ENCODE results near the gene NRN1. TPM values are rescaled to one million over a fixed set of nuclear protein-coding genes. Genes with fewer than 3 reads are reported as not detected.
"Not testable (repeated sequence)": the region's sequence is repeated elsewhere in the genome, so short reads cannot be mapped to it uniquely, and the experiment has no call there.

The NRN1 gene
- total RNA-seq, result 6.4 TPM

DNA sequence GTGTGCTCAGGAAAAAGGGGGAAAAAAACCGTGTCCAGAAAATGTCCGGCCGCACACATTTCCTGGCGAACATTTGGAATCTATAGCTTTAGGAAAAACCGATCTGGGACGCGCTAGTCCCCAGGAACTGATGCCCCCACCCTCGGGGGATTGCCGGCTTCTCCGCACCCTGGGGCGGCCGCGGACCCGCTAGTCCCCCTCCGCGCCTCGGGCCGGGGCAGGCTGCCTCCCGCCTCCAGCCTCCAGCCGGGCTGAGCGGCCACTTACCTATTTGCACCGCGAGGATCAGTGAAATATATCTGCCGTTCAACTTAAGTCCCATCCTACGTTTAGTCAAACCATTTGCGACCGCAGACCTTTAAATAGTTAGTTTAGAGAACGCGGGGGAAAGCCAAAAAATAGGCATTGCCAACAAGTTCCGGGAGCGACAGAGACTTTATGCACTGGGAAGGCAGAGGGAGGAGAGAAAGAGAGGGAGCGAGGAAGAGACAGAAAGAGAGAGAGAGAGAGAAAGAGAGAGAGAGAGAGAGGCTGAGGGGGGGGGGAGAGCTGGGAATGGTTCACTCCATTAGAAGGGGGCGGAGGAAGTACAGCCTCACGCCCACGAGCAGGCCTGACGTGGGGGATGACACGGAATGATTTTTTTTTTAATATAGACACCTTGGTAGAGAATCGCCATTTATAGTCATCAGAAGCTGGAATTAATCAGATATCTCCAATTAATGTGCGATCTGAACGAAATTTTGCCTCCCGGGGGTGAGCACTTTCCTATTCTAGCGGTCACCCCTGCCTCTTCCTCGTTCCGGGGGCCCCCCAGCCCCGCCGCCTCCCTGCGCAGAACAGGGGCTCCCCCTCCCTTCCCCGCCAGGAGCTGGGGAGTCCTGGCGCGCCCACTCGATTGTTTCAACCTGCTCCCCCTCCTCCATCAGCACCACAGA is at the start of gene NRN1:
Gene NRN1 (minus strand): TSS at position 498 of the 938 bp plus-strand sequence. CDS start 176 bp downstream, at position 322.
- no peak for DNase-seq (ENCODE audit: low spot score)

DNA sequence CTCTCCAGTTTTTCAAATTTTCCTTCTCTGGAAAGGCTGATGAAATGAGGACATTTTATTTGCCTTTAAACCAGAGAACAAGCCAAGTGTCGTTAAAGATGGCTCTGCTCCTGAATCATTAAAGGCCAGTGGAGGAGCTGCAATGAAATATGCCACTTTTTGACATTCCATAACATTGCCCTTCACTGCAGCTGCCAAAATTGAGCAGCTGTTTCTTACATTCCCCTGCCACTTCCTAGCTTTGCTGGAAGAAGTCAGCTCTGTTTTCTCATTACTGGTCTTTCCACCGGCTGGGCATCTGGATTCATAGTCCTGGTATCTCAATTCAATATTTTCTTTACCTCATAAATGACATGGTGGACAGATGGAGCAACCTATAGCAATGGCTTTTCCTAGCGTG is 45.5 kb upstream of the NRN1 start:
- no peak for DNase-seq (ENCODE audit: low spot score)

- no peak for DNase-seq (ENCODE audit: low spot score)
Measured at GRCh38 chr6:6046716-6047115, 40.0 kb upstream of the NRN1 start.

DNA sequence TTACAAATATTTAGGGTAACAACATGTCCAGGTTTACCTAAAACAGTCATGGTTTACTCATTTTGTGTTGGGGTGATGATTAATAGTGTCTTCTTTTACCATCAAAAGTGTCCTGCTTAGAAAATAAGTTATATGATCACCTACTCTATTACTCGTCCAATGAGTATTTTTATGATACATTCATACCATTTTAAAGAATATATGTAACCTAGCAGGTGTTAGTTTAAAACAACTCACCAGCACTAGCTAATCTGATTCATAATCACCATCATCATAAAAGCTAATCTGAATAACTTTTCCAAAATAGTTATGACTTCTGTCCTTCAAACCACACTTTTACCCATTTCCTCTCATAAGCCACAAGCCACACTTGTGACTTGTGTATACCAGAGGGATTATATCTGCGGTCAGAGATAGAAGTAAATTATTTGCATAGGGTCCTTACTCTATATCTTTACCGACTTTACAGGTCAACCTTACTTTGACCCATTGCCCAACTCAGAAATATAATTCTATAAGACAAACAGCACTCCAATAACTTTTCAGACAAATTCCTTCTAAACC is 33.3 kb upstream of the NRN1 start:
- no peak for DNase-seq (ENCODE audit: low spot score)

GRCh38 chr6:6037179-6037578 is 30.5 kb upstream of the NRN1 start:
- no peak for DNase-seq (ENCODE audit: low spot score)

DNA sequence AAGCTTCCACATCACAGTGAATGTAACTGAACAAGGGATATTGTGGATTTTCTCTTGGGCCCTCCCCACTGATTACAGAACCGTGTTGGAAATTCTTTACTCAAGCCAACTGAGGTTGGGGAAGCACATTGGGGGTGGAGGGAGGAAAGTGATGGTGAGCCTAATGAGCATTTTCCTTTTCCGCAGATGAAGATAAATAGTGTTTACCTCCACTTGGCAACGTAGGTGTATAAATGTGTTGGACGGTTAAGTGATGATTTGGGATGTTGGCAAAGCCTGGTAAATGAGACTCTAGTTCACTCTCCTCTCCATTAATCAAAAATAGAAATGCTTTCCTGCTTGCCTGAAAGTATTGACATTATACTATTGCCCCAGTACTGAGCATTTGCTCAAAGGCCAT is 27.1 kb upstream of the NRN1 start:
- no peak for DNase-seq (ENCODE audit: low spot score)

DNA sequence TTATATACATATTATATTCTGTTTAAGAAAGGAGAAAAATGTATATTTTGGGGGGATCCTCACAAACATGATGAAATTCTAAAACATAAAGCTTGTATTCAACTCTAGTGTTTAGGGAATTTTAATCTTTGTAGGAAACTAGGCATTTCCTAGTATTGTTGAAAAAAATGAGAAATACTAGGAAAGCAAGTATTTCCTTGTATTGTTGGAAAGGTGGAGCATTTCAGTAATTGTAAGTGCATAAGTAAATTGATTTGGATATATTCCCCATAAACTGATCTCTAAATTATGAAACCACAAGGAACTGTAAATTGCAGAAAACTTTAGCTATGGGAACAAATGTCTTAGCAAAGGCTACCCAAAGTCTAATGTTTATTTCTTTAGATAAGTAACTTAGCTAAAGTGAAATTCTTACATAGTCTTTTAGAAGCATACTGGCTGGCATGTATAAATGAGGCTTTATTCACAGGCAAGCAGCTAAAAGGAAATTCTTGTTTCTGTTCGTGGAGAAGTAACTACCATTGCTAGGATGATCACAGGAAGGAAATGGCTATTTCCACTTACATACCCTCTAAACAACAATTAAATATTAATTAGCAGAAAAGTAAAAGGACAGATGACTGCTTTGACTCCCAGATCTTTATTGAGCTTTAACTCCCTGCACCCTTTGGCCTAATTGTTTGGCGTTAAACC is 19.9 kb upstream of the NRN1 start:
- no peak for DNase-seq (ENCODE audit: low spot score)

- DNase-seq (ENCODE audit: low spot score), result no peak
Measured at GRCh38 chr6:6025736-6026135, 19.0 kb upstream of the NRN1 start.

DNA sequence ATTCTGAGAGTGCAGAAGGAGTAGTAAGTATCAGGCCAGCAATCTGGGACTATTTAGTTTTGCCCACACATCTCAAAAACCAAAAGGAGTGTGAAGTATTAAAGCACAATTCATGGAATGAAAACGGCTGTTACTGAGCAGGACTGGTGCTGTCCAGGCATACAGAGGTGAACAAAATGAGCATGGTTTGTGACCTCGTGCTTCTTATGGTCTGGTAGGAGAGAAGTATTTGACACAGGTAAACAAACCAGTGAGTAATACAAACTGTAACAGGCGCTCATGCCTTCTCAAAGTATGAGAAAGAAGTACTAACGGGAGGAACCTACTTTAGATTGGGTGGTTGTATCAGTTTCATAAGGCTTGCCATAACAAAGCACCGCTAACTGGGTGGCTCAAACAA is 17.5 kb upstream of the NRN1 start:
- no peak for DNase-seq (ENCODE audit: low spot score)

DNA sequence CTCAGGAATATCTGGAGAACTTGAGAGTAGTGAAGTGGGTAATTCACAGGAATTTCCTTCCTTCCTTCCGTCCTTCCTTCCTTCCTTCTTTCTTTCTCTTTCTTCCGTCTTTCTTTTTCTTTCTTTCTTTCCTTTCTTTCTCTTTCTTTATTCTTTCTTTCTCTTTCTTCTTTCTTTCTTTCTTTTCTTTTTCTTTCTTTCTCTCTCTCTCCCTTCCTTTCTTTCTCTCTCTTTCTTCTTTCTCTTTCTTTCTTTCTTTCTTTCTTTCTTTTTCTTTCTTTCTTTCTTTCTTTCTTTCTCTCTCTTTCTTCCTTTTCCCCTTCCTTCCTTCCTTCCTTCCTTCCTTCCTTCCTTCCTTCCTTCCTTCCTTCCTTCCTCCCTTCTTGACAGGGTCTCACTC is 16.1 kb upstream of the NRN1 start:
- not testable (repeated sequence) for DNase-seq (ENCODE audit: low spot score)

- DNase-seq (ENCODE audit: low spot score), result peak; percentile 48
Measured at GRCh38 chr6:6008648-6009421, 2.1 kb upstream of the NRN1 start.

DNA sequence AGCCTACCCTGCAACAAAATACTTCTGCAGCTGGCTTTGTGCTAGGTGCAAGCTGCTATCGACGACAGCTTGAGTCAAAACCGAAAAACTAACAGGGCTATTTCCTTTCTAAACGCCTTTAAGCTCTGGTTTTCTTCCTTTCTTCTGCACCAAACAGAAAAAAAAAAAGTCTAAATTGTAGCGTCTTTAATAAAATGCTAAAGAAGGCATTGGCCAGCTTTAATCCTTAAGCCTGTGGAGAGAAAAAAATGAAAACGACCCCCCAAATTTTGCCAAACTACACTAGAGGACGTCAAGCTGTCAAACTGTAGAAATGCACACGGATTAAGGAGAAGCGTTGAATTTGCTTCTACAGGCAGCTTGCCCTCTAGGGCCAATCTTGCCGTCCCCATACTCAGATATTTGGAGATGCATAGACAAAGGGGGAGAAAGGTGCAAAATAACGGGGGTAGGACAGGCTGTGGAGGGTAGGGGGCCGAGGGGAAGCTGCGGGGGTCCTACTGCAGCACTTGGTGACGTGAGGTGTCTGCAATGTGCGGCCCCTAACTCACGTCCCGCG is 1.4 kb upstream of the NRN1 start:
- DNase-seq (ENCODE audit: low spot score), result no peak

- DNase-seq (ENCODE audit: low spot score), result no peak
Measured at GRCh38 chr6:6007366-6008088, 802 bp upstream of the NRN1 start.

DNA sequence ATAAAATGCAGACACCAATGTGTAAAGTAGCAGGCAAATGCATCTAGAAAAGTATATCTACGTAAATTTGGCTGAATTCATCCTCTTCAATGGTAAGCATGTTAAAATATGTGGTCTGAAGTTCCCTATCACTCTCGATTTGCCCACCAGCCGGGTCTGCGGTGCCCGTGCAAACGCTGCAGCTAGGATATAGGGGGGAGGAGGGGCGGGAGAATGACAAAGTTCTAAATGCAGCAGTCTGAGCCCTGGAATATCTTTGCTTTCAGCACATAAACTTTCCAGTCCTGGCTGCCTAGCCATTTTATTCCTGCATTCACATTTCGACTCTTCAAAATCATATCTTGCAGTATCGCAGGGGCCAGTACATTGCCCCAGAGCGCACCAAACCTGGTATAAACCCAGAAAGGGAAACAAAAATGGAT is 708 bp downstream of the NRN1 start:
- no peak for DNase-seq (ENCODE audit: low spot score)

GRCh38 chr6:6005051-6006005 is 1.4 kb downstream of the NRN1 start:
- no peak for DNase-seq (ENCODE audit: low spot score)

- no peak for DNase-seq (ENCODE audit: low spot score)
Measured at GRCh38 chr6:6004390-6004995, 2.2 kb downstream of the NRN1 start.

DNA sequence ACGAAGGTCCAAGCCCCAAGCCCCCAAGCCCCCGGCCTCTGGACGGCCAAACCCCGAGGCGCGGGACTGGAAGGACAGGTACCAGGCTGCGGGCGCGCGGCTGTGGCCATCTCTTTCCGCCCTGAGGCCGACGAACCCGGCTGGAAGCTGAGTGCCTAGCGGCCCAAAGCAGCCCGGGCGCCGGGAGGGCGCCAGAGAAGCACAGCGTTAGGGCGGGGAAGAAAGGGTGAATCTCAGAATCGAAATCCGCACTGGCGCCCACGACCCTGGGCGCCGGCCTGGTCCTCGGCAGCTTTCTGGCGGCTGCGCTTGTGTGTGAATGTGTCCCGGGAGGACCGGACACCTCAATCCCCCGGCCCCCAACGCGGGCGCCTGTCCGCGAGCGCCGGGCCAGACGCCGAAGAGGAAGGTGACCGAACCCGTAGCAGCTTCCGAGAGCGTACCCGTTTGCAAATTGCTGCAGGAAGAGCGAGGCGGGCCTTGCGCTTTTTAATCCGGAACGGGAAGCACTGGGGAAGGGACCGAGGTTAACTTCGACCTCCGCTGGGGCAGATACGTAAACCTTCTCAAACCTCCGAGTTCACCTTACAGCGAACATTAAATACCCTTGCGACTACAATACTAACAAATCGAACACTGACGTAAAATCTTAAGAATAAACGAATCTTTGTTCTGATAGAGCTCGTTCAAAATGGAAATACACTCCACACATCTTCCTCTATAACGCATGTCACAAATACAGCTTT is 2.9 kb downstream of the NRN1 start:
- DNase-seq (ENCODE audit: low spot score), result no peak

DNA sequence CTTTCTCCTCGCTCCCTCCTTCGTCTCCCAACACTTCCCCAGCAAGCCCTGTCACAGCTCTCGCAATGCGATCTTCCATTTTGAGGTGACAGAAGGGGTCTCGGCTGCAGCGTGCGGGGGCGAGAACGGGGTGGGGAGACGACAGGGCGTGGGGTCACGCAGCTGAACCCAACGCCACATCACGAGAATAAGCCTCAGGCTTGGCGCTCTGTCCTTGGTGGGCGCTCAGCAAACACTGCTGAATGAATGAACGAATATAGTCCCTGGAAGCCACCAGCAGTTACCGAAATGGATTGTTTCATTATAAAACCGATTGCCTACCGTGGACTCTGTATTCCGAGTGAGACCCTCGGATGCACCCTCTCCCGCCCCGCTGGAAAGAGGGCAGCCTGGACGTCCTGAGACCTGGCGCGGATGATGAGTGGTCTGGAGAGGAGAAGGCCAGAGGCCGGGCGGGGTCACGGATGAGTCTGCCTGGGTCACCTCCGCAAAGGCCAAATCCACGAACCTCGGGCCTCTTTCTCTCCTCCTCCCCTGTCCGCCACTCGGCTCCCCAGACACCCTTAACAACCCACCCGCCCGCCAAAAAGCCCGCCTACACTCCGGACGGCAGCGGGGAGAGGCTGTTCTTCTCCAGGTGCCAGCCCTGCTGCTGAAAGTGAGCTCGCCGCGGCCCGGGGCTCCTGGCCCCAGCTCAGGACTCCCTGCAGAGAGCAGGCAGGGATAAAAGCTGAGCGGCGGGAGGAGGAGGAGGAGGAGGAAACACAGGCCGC is 3.7 kb downstream of the NRN1 start:
- no peak for DNase-seq (ENCODE audit: low spot score)
